ENCODE measurements around the gene PLBD2.

Gene PLBD2

GRCh38 chr12:113432986-113433385, 74.6 kb downstream of the PLBD2 start:
- TF ChIP-seq CTCF (IDR thresholded peaks at IDR 0.05; ENCODE audit: low read depth, low read length), result no peak
- no peak for DNase-seq (ENCODE audit: low read depth in 2 of 2)
- no peak overlapping the region for H3K4me3 ChIP-seq (replicated peaks in 1 of 2; ENCODE audit: low read depth in 2 of 2, low read length in 2 of 2)

- DNase-seq (ENCODE audit: low read depth in 2 of 2), result no peak
- H3K4me3 ChIP-seq (replicated peaks in 1 of 2; ENCODE audit: low read depth in 2 of 2, low read length in 2 of 2), result no peak overlapping the region
- TF ChIP-seq CTCF (IDR thresholded peaks at IDR 0.05; ENCODE audit: low read depth, low read length), result no peak
These were observed 77.0 kb downstream of the PLBD2 start for GRCh38 chr12:113435367-113435766.

GRCh38 chr12:113436586-113436985, 78.2 kb downstream of the PLBD2 start:
- no peak overlapping the region for H3K4me3 ChIP-seq (replicated peaks in 1 of 2; ENCODE audit: low read depth in 2 of 2, low read length in 2 of 2)
- no peak for TF ChIP-seq CTCF (IDR thresholded peaks at IDR 0.05; ENCODE audit: low read depth, low read length)
- no peak for DNase-seq (ENCODE audit: low read depth in 2 of 2)

- no peak for TF ChIP-seq CTCF (IDR thresholded peaks at IDR 0.05; ENCODE audit: low read depth, low read length)
- DNase-seq (ENCODE audit: low read depth in 2 of 2), result no peak
- H3K4me3 ChIP-seq (replicated peaks in 1 of 2; ENCODE audit: low read depth in 2 of 2, low read length in 2 of 2), result no peak overlapping the region
These were observed 78.8 kb downstream of the PLBD2 start for GRCh38 chr12:113436993-113437728.

- TF ChIP-seq CTCF (IDR thresholded peaks at IDR 0.05; ENCODE audit: low read depth, low read length), result no peak
- DNase-seq (ENCODE audit: low read depth in 2 of 2), result no peak
- no peak overlapping the region for H3K4me3 ChIP-seq (replicated peaks in 1 of 2; ENCODE audit: low read depth in 2 of 2, low read length in 2 of 2)
These were observed 79.3 kb downstream of the PLBD2 start for GRCh38 chr12:113437729-113438100.

GRCh38 chr12:113438523-113439300, 80.3 kb downstream of the PLBD2 start:
- TF ChIP-seq CTCF (IDR thresholded peaks at IDR 0.05; ENCODE audit: low read depth, low read length), result no peak
- DNase-seq (ENCODE audit: low read depth in 2 of 2), result no peak
- no peak overlapping the region for H3K4me3 ChIP-seq (replicated peaks in 1 of 2; ENCODE audit: low read depth in 2 of 2, low read length in 2 of 2)

Data from cardiac fibroblast (primary cell).